NCI-H2171 treated with DMSO at 0.1 percent for 48 hours (cell line): ENCODE results near the gene NUDT3.
A peak's percentile ranks its signal among the peaks of the same experiment; 100 is the strongest.
"Not testable (repeated sequence)": the region's sequence is repeated elsewhere in the genome, so short reads cannot be mapped to it uniquely, and the experiment has no call there.

ENCODE experiments used
- DNase-seq: peaks from one replicate; lab custom pipeline; 2025; lab: John Stamatoyannopoulos, UW

NUDT3 gene

GRCh38 chr6:34370361-34370760 is 22.1 kb downstream of the NUDT3 start:
- DNase-seq, result no peak

DNA sequence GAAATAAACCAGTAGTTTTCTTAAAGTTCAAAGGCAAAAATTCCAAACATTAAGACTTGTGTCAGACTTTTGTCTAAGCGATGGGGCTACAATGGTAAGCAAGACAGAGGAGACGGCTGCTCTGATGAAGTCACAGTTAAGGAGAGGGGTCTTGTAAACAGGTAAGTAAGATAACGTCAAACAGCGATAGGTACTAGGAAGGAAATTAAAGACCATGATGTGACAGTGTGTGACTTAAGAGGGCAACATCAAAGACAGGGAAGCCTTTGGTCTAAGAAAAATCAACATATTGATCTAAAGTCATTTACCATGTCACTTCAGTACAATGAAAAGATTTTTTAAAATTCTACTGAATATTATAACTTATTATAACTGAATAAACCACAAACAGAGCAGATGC is 23.1 kb downstream of the NUDT3 start:
- DNase-seq, result no peak

- no peak for DNase-seq
These were observed 25.9 kb downstream of the NUDT3 start for GRCh38 chr6:34366639-34366921.

DNA sequence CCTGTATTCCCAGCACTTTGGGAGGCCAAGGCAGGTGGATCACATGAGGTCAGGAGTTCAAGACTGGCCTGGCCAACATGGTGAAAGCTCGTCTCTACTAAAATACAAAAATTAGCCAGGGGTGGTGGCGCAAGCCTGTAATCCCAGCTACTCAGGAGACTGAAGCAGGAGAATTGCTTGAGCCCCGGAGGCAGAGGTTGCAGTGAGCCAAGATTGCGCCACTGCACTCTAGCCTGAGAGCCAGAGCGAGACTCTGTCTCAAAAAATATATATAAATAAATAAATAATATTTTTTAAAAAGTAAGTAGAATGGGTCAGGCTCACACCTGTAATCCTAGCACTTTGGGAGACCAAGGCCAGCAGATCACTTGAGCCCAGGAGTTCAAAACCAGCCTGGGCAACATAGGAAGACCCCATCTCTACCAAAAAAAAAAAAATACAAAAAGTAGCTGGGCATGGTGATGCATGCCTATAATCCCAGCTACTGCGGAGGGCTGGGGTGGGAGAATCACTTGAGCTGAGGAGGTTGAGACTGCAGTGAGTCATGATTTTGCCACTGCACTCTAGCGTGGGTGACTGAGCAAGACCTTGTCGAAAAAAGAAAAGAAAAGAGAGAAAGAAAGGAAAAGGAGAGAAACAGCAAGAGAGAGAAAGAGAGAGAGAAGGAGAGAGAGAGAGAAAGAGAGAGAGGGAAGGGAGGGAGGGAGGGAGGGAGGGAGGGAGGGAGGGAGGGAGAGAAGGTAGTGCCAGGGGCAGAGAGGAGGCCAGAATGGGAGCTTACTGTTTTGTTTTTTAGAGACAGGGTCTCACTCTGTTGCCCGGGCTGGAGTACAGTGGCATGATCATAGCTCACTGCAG is 26.5 kb downstream of the NUDT3 start:
- DNase-seq, result not testable (repeated sequence)

DNA sequence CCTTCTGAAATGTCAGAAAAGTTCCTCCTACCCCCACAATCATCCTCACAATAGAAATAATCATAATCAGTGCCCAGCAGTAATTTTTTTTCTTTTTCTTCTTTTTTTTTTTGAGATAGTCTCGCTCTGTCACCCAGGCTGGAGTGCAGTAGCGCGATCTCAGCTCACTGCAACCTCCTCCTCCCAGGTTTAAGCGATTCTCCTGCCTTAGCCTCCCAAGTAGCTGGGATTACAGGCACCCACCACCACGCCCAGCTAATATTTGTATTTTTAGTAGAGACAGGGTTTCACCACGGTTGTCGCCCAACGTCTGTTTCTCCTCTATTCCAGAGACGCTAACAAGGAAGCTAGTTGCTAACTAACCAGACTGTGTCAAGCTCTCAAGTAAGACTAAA is 28.8 kb downstream of the NUDT3 start:
- DNase-seq, result not testable (repeated sequence)

GRCh38 chr6:34362909-34363680 is 29.4 kb downstream of the NUDT3 start:
- DNase-seq, result no peak

DNA sequence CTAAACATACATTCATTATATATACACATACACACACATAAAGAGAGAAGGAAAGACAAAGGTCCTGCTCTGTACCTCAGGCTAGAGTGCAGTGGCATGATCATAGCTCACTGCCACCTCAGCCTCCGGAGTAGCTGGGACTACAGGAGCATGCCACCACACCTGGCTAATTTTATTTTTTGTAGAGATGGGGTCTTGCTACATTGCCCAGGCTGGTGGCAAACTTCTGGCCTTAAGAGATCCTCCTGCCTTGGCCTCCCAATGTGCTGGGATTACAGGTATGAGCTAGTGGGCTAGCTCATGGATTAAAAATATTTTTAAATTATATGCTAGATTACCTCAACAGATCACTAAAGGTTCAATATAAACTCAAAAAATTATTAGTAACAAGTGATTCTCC is 30.3 kb downstream of the NUDT3 start:
- no peak for DNase-seq

DNA sequence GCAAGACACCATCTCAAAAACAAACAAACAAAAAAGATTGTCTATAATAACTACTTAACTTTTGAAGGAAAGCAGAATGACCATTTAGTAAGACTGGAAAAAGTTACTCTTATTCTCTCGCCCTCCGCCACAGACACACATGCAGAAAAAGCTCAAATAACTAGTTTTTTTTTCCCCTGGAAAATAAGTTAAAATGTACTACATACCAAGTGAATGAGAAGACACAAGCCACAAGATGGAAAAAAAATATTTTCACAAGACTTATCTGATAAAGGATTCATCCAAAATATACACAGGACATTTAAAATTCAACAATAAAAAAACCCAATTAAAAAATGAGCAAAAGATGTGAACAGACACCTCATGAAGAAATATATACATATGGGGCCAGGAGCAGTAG is 31.9 kb downstream of the NUDT3 start:
- no peak for DNase-seq

GRCh38 chr6:34359418-34360158 is 32.9 kb downstream of the NUDT3 start:
- DNase-seq, result peak; percentile 91

DNA sequence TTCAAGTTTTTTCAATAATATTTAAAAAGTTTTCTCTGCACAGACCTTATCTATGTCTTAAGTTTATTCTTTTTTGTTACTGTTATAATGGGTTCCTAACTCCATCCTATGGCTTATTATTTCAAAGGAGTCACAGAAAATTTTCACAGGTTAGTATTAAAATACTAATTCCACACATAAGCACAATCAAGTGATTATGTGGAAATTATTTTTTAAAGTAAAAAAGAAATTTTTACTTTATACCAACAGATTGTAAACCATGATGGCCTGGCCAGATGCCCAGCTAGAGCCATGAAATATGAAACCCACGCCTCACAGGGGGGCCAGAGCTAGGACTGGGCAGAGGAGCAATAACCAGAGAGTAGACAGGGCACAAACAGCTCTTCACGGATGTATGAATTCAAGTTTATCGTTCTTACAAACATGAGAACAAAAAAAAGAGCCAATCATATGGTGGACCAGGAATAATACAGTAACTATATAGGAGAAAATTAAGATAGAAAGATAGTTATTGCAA is 34.0 kb downstream of the NUDT3 start:
- peak; percentile 81 for DNase-seq

GRCh38 chr6:34357937-34358336 is 34.5 kb downstream of the NUDT3 start:
- no peak for DNase-seq

- DNase-seq, result peak; percentile 18
These were observed 36.6 kb downstream of the NUDT3 start for GRCh38 chr6:34355889-34356288.

- DNase-seq, result not testable (repeated sequence)
These were observed 38.2 kb downstream of the NUDT3 start for GRCh38 chr6:34354230-34354629.

DNA sequence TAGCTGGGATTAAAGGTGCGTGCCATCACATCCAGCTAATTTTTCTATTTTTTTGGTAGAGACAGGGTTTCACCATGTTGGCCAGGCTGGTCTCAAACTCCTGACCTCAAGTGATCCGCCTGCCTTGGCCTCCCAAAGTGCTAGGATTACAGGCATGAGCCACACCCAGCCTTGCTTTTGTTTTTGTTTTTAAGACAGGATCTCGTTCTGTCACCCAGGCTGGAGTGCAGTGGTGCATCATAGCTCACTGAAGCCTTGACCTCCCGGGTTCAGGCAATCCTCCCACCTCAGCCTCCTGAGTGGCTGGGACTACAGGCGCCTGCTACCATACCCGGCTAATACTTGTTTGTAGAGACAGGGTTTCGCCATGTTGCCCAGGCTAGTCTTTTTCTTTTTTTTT is 38.9 kb downstream of the NUDT3 start:
- not testable (repeated sequence) for DNase-seq

DNA sequence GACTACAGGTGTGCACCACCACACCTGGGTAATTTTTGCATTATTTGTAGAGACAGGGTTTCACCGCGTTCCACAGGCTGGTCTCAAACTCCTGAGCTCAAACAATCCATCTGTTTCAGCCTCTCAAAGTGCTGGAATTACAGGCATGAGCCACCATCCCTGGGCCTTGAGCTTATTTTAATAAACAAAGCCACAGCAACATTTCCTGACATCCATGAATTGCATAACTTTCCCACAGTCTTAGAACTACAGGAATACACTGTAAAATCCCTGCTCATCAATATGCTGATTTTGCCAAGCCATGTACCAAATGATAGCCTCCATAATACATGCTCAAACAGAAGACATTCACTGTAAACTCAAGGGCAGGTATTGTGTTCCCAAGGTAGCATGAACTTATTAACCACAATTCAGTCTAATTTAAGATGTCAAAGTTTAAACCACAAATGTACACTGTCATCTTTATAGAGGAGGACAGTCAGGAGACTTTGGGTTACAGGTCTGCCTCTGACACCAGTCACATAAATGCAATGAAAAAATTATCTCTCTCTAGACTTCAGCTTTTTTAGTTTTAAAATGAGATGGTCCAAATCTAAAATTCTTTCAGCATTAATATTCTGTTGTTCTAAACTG is 40.0 kb downstream of the NUDT3 start:
- peak; percentile 34 for DNase-seq

GRCh38 chr6:34350934-34351217 is 41.6 kb downstream of the NUDT3 start:
- DNase-seq, result no peak

GRCh38 chr6:34350137-34350933 is 42.1 kb downstream of the NUDT3 start:
- DNase-seq, result peak; percentile 91

DNA sequence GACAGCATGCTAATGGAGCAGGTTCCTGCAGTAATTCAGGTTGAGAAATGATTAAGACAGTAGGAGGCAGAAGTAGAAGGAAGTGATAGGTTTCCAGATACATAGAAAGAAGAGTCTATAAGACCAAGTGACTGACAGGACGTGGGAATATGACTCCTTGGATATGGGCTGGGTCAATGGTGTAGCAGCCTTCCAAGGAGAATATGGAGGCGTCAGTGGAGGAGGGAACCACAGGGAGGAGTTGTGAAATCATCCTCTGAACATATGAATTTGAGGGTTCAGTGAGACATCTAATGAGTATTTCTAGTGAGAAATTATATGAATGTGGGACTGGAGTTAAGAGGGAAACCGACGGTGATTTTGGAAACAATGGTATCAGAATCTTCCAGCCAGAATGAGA is 43.3 kb downstream of the NUDT3 start:
- DNase-seq, result no peak

- peak; percentile 44 for DNase-seq
These were observed 45.2 kb downstream of the NUDT3 start for GRCh38 chr6:34347303-34347702.

GRCh38 chr6:34346175-34347119 is 46.0 kb downstream of the NUDT3 start:
- no peak for DNase-seq
